Fibroblast of skin of left quadriceps (primary cell): ENCODE results near the gene MOGAT2.
"Not testable (repeated sequence)": the region's sequence is repeated elsewhere in the genome, so short reads cannot be mapped to it uniquely, and the experiment has no call there.

Source experiments
- DNase-seq, 2 experiments: peaks; one replicate each; pipeline ENCODE4 v3.0.0-alpha.2; 2013; ENCODE audit warnings: low read depth in 2 of 2

The MOGAT2 gene

GRCh38 chr11:75717608-75718418 is at the start of gene MOGAT2:
Gene MOGAT2 (plus strand): TSS chr11:75717838. CDS start chr11:75717889, 51 bp downstream.
- no peak for DNase-seq

- no peak for DNase-seq
Measured at GRCh38 chr11:75668451-75669297, 49.0 kb upstream of the MOGAT2 start, which contains the start of gene MAP6. Gene MAP6 (minus strand): TSS chr11:75669038. CDS start chr11:75668369, 669 bp downstream.

GRCh38 chr11:75673977-75674582 is 43.6 kb upstream of the MOGAT2 start:
- no peak for DNase-seq

- DNase-seq = no peak
Measured at GRCh38 chr11:75677275-75677674, 40.4 kb upstream of the MOGAT2 start.

- DNase-seq = no peak
Measured at GRCh38 chr11:75677909-75678308, 39.7 kb upstream of the MOGAT2 start.

- DNase-seq = no peak
Measured at GRCh38 chr11:75678620-75679259, 38.9 kb upstream of the MOGAT2 start.

GRCh38 chr11:75679566-75679965 is 38.1 kb upstream of the MOGAT2 start:
- no peak for DNase-seq

- not testable (repeated sequence) for DNase-seq
Measured at GRCh38 chr11:75683856-75684255, 33.8 kb upstream of the MOGAT2 start.

GRCh38 chr11:75689863-75690609 is 27.6 kb upstream of the MOGAT2 start:
- DNase-seq = no peak

GRCh38 chr11:75691804-75692203 is 25.8 kb upstream of the MOGAT2 start:
- DNase-seq = no peak

- DNase-seq = no peak
Measured at GRCh38 chr11:75697906-75698581, 19.6 kb upstream of the MOGAT2 start.

GRCh38 chr11:75700940-75701339 is 16.7 kb upstream of the MOGAT2 start:
- DNase-seq = no peak

- DNase-seq = no peak
Measured at GRCh38 chr11:75703695-75704237, 13.9 kb upstream of the MOGAT2 start.

GRCh38 chr11:75705541-75705940 is 12.1 kb upstream of the MOGAT2 start:
- DNase-seq = no peak

- DNase-seq = peak; percentile 25 to 41
Measured at GRCh38 chr11:75706260-75706729, 11.3 kb upstream of the MOGAT2 start.

- no peak for DNase-seq
Measured at GRCh38 chr11:75714211-75714610, 3.4 kb upstream of the MOGAT2 start.

- DNase-seq = no peak
Measured at GRCh38 chr11:75715688-75716087, 1.9 kb upstream of the MOGAT2 start.

GRCh38 chr11:75716659-75717058 is 979 bp upstream of the MOGAT2 start:
- no peak for DNase-seq

GRCh38 chr11:75718419-75719339 is 1.0 kb downstream of the MOGAT2 start:
- no peak for DNase-seq
